Heart right ventricle (tissue), 16 donors: ENCODE data around the gene GSE1. TPM values are rescaled to one million over a fixed set of nuclear protein-coding genes. Genes with fewer than 3 reads are reported as not detected.
A peak's percentile ranks its signal among the peaks of the same experiment; 100 is the strongest.

ENCODE experiments used
- ATAC-seq, 8 donors: fragments of 200-7000 bp; cut with Tn5 transposase; one replicate each; pipeline ENCODE4 v1.9.1; 2020; ENCODE audit warnings: mild to moderate bottlenecking in 8 of 8, moderate library complexity in 8 of 8, moderate number of reproducible peaks in 1 of 8
- DNase-seq, 2 donors: peaks; one replicate each; pipeline ENCODE4 v3.0.0-alpha.2; 2020
- H3K27ac ChIP-seq, 10 donors: fragments of 200-600 bp; sonication (generic) in 2 of 10; one replicate each; pipeline versions ENCODE4 v1.5.0 to v1.8.0; 2020 to 2022; ENCODE audit warnings: mild to moderate bottlenecking in 3 of 10
- H3K27me3 ChIP-seq, 7 donors: fragments of 200-600 bp; one replicate each; pipeline ENCODE4 v1.8.0; 2021 to 2022; ENCODE audit warnings: mild to moderate bottlenecking in 2 of 7
- H3K36me3 ChIP-seq, 9 donors: fragments of 200-600 bp; sonication (generic) in 1 of 9; one replicate each; pipeline versions ENCODE4 v1.5.0 to v1.8.0; 2020 to 2022; ENCODE audit warnings: mild to moderate bottlenecking in 2 of 9
- H3K4me1 ChIP-seq, 9 donors: fragments of 200-600 bp; sonication (generic) in 1 of 9; one replicate each; pipeline versions ENCODE4 v1.5.0 to v1.8.0; 2020 to 2022; ENCODE audit warnings: mild to moderate bottlenecking in 4 of 9
- H3K4me3 ChIP-seq, 10 donors: fragments of 200-600 bp; sonication (generic) in 2 of 10; one replicate each; pipeline versions ENCODE4 v1.5.0 to v1.8.0; 2020 to 2022; ENCODE audit warnings: mild to moderate bottlenecking in 7 of 10, moderate library complexity in 2 of 10
- H3K9me3 ChIP-seq, 11 donors: fragments of 200-600 bp in 10 of 11; sonication (generic) in 2 of 11; one replicate each; pipeline versions ENCODE4 v1.5.0 to v1.8.0; 2013 to 2022; ENCODE audit warnings: mild to moderate bottlenecking in 2 of 11, control low read depth in 1 of 11, moderate library complexity in 1 of 11
- WGBS, 2 donors: extraction: QIAGEN DNeasy Blood & Tissue Kit; methylation state at CpG; one replicate each; pipeline ENCODE4 v1.1.7; 2013; ENCODE audit warnings: inconsistent platforms in 1 of 2; 5-methylcytosine and 5-hydroxymethylcytosine counted together
- intact Hi-C, 10 donors: fragments of 100-400 bp; cut with DNase I; formaldehyde crosslinking; loops; one replicate each; pipeline versions ENCODE4 v1.11.1 to v1.14.2; 2022
- polyA plus RNA-seq, 2 donors: library from polyadenylated mRNA; stranded (reverse); fragments of 200-250 nt; gene quantifications; one replicate each; pipeline ENCODE4 v1.2.3, GENCODE V29; 2013
- total RNA-seq, 10 donors: library from RNA; stranded (reverse); fragmentation: NEBNext Ultra II Directional in 3 of 10; extraction: Animal tissue kit (Norgen Biotek cat#: 25700) in 3 of 10; gene quantifications; one replicate each; pipeline versions ENCODE4 v1.2.1 to v1.2.4, GENCODE V29; 2021 to 2023
- TF ChIP-seq, protein P1 (sequence below), 9 donors: fragments of 200-600 bp; sonication (generic) in 2 of 9; IDR thresholded peaks; one replicate each; pipeline versions ENCODE4 v1.5.0 to v1.8.0; 2021 to 2022; ENCODE audit warnings: antibody characterized with exemption in 9 of 9, mild to moderate bottlenecking in 5 of 9, moderate library complexity in 1 of 9
- donor health status: Arrhythmogenic right ventricular cardiomyopathy.
- donor health status: ischemic (EF 13 %, LVEDD 7.1; RV severe dilation, severe dysfunction).
- donor health status: healthy with polysubstance abuse.
- donor health status: DM: no; HTN: yes; CAD: no.
- donor health status: DM: no; HTN: no; CAD: no.
- donor health status: ischemic (EF 25% LVEDD 6.9; RV normal size, moderate dysfunction).
- donor health status: ischemic (EF 25% LVEDD 5.7; RV mildly dilated, moderate dysfunction).
- donor health status: healthy.
- donor health status: DM: yes; HTN: yes; CAD: no.
- donor health status: Ischemic cardiomyopathy.
- donor health status: ischemic (EF 35%, LVEDD 5.7; RV mildly dilated, moderate dysfunction).
- donor health status: nonischemic (EF 11% LVEDD 7.7; RV severe dilation, severe dysfunction).
- donor health status: DM: yes; HTN: yes; CAD: no.
- donor health status: PGD.
- donor health status: ischemic (EF 29% LVEDD 5.4; RV normal size, mild dysfunction).
- donor health status: nonischemic (EF 23%, LVEDD 6.1; RV moderate dilation, normal function).

Gene GSE1
- total and polyA plus RNA-seq, 12 donors, result 15.6 to 53.2 (median 32.6) TPM

- peaks cover 0 to 100% (median 66%) of the 10 kb centered on the region in 9 donors for H3K36me3 ChIP-seq
- 91 to 92% methylated on average over 13 of the region's 13 CpGs for WGBS, 2 donors
- ATAC-seq (no peak), DNase-seq (no peak)
- no peak overlapping the region for H3K4me3 ChIP-seq
- no peaks in the 10 kb centered on the region for H3K9me3 ChIP-seq
- peaks cover 0 to 5% (median 0%) of the 10 kb centered on the region in 9 donors for H3K4me1 ChIP-seq
- intact Hi-C loops, result no loop called here
- TF ChIP-seq, protein P1, sequence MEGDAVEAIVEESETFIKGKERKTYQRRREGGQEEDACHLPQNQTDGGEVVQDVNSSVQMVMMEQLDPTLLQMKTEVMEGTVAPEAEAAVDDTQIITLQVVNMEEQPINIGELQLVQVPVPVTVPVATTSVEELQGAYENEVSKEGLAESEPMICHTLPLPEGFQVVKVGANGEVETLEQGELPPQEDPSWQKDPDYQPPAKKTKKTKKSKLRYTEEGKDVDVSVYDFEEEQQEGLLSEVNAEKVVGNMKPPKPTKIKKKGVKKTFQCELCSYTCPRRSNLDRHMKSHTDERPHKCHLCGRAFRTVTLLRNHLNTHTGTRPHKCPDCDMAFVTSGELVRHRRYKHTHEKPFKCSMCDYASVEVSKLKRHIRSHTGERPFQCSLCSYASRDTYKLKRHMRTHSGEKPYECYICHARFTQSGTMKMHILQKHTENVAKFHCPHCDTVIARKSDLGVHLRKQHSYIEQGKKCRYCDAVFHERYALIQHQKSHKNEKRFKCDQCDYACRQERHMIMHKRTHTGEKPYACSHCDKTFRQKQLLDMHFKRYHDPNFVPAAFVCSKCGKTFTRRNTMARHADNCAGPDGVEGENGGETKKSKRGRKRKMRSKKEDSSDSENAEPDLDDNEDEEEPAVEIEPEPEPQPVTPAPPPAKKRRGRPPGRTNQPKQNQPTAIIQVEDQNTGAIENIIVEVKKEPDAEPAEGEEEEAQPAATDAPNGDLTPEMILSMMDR (IDR thresholded peaks at IDR 0.05), result no peak
- H3K27me3 ChIP-seq, result no peaks in the 10 kb centered on the region
- H3K27ac ChIP-seq, result no peak overlapping the region
Measured at GRCh38 chr16:85665929-85666328, 52.8 kb downstream of the GSE1 start.

DNA sequence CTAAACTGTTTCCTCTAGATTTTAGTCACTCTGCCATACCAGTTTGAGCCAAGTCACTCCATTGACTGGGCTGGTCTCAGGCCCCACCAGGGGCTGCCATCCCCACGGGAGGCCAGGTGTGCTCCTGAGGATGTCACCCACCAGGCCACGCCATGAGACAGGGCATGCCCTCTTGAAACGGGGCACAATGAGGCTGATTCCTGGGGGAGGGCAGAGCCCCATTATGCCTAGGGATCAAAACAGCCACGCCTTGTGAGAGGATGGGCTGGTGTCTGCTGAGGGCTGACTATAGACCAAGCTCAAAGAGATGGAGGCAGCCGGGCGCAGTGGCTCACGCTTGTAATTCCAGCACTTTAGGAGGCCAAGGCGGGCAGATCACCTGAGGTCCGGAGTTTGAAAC, 54.1 kb downstream of the GSE1 start:
- 93 to 97% methylated on average over 9 of the region's 9 CpGs for WGBS, 2 donors
- ATAC-seq, result peak in 1 of 8 donors; percentile 3

GRCh38 chr16:85667841-85668413, 54.8 kb downstream of the GSE1 start:
- Histone ChIP-seq H3K27ac (no peak overlapping the region), H3K27me3 (no peaks in the 10 kb centered on the region), H3K4me1 (peaks cover 0 to 5% (median 0%) of the 10 kb centered on the region in 9 donors), H3K9me3 (no peaks in the 10 kb centered on the region), H3K36me3 (peaks cover 0 to 100% (median 68%) of the 10 kb centered on the region in 9 donors), H3K4me3 (no peak overlapping the region)
- no peak for ATAC-seq
- WGBS, 2 donors, result 86 to 91% methylated on average over 16 of the region's 16 CpGs
- no peak for DNase-seq
- intact Hi-C loops, result no loop called here
- TF ChIP-seq, protein P1 (IDR thresholded peaks at IDR 0.05), result no peak

More for the DNA sequence above, 54.1 kb downstream of the GSE1 start:
- Histone ChIP-seq H3K36me3 (peaks cover 0 to 100% (median 63%) of the 10 kb centered on the region in 9 donors), H3K4me3 (no peak overlapping the region), H3K27ac (no peak overlapping the region), H3K9me3 (no peaks in the 10 kb centered on the region), H3K27me3 (no peaks in the 10 kb centered on the region), H3K4me1 (peaks cover 0 to 5% (median 0%) of the 10 kb centered on the region in 9 donors)
- intact Hi-C loops, result no loop called here
- TF ChIP-seq, protein P1 (IDR thresholded peaks at IDR 0.05), result no peak
- DNase-seq, result no peak

DNA sequence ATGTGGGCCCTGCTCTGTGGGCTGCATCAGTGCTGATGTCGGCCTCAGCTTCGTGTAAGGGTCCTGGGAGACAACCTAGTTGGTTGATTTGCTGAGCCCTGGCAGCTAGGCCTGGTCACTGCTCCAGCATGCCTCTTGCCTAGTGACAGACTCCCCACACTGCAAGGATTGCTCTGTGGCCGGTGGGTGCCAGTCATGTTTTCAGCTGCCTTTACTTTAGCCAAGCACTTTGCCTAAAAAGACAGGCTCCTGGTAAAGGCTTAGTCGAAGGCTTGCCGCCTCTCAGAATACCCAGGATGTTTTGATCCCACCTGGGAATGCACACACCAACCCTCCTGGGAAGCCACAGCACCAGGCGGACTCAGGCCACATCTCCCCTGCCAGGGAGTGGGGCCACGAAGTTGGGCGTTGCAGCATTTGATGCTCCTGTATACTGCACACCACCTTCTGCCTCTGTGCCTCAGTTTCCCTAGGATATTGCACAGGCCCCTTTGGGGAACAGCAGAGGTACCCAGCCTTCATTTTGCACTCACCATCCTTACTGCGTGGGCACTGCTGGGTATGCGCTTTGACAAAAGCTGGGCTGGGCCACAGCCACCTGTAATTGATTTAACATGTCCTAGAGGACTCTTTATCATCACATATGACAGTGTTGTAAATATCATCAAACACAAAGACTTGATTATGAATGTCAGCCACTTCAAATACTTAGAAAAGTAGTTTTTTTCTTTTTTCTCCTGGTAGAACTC, 55.7 kb downstream of the GSE1 start:
- DNase-seq (no peak), ATAC-seq (no peak)
- Histone ChIP-seq H3K9me3 (no peaks in the 10 kb centered on the region), H3K4me1 (peaks cover 0 to 12% (median 5%) of the 10 kb centered on the region in 9 donors), H3K27me3 (no peaks in the 10 kb centered on the region), H3K36me3 (peaks cover 0 to 100% (median 60%) of the 10 kb centered on the region in 9 donors), H3K27ac (no peak overlapping the region), H3K4me3 (no peak overlapping the region)
- 94 to 98% methylated on average over 10 of the region's 10 CpGs for WGBS, 2 donors
- intact Hi-C loops, result no loop called here
- TF ChIP-seq, protein P1 (IDR thresholded peaks at IDR 0.05), result no peak
